HG03342 (cell line): Measurements from ENCODE around the gene HLTF.
A peak's percentile ranks its signal among the peaks of the same experiment; 100 is the strongest.
"Not testable (repeated sequence)": the region's sequence is repeated elsewhere in the genome, so short reads cannot be mapped to it uniquely, and the experiment has no call there.

Experiments used
- ATAC-seq: cut with Tn5 transposase; IDR thresholded peaks from one replicate; pipeline ENCODE4 v1.9.1; 2021; ENCODE audit warnings: mild to moderate bottlenecking, moderate library complexity; ENCODE audit not compliant: unreplicated experiment

The HLTF gene

DNA sequence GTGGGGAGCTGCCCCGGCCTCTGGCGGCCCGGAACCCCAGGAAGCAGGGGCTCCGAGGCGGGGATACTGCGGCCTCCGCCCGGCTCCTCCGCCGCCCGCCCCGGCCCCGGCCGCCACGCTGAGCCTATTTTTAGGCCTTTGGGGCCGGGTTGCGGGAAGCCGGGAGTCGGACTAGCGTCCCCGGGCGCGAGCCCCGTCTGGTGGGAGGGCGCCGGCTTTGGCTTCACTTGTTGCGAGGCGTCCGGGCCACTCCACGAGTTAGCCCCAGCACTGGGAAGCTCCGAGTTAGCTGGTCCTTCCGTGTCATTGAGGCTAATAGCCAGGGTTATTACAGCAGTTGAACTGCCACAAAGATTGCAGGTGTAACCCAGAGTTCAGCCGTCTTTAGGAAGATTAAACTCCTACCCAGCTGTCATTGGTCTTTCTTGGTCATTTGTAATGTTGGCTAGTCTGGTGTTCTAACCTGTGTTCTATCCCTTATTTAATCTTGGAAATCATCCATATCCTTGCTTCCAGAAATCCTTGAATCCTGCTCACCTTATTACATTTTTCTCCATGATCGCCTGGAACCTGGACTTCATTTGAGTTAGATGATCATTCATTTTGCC lies 94.2 kb downstream of the HLTF start:
- peak; percentile 29 for ATAC-seq

DNA sequence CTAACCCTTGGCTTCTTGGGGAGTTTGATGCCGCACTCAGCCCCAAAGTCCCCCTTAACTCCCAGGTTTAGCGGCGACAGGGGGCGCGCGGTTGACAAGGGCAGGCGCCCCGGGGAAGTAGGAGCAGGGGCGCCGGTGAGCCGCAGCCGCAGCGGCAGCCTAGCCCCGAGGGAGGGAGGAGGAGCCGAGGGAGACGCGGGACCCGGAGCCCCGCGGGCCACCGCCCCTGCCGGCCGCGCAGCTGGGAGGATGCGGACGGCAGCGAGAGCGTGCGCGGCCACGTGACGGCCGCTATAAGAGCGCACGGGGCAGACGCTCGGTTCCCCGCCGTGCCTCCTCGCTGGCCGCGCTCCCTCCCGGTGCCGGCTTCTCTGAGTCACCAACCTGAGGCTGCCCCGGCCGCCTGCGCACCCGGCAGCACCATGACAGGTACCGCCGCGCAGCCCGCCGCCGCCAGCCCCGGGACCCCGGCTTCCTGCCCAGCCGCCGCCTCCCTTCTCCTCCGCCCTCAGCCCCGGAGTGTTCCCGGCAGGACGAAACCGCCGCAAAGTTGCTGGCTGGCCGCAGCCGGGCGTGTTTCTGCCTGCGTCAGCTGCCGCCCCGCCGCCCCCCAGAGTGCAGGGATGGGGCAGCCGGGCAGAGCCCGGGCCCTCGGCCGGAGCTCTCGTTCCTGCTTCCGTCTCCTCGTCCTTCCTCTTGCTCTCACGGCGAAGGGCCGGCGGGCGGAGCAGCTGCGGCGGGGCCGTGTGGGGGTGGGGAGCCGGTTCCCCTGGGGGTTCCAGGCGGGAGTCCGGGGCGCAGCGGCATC lies 94.9 kb downstream of the HLTF start, which contains the start of gene GYG1:
Gene GYG1 (plus strand): TSS at position 322 of the 808 bp plus-strand sequence. CDS start 101 bp downstream, at position 423.
- ATAC-seq: peak; percentile 88

DNA sequence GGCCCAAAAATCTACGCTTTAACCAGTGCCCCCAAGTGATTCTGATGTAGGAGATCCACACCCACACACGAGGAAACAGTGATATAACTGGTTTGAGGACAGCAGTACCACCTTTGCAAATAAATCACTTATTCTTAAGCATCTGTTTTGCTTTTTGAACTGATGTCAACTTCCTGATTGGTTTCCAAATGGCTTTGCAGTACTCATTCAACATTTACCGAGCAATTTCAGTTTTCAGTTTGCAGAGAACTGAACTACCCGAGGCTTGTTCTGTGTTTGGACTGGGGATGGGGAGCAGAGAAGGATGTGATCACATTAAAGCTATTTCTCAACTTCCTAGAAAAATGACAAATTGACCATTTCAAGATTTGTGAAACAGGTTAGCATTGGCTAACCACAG lies 96.1 kb downstream of the HLTF start:
- peak; percentile 12 for ATAC-seq

DNA sequence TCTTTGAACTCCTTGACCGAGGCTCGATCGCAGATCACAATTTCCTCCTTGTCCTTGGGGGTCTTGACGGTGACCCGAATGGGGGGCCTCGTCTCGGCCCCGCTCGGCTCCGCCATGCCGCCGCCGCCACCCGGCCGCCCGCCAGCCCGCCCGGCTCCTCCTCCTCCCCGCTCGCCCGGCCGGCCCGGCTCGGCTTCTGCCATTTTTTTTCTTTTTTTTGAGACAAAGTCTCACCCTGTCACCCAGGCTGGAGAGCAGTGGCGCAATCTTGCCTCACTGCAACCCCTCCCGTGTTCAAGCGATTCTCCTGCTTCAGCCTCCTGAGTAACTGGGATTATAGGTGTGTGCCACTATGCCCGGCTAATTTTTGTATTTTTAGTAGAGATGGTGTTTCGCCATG lies 98.8 kb downstream of the HLTF start:
- not testable (repeated sequence) for ATAC-seq

DNA sequence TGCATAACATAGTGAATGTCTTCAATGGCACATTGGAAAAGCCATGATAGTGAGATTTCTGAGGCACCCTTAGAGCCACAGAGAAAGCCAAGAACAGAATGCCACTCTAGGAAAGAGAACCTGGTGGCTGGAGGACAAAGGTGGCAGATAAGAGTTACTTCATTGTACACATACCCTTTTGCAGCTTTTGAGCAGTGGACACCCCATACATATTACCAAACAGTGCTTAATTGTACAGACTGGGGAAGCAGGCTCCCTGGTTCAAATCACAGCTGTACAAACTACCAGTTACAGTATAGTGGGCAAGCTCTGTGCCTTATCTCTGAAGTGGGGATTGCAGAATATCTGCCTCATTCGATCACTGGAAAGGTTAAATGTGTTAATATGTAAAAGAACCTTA lies 105.1 kb downstream of the HLTF start:
- ATAC-seq: no peak
